Mucosa of gallbladder (tissue), 1 donor: ENCODE results near the gene MOGAT2. TPM values are rescaled to one million over a fixed set of nuclear protein-coding genes. Genes with fewer than 3 reads are reported as not detected.
"Not testable (repeated sequence)": the region's sequence is repeated elsewhere in the genome, so short reads cannot be mapped to it uniquely, and the experiment has no call there.

Source experiments
- DNase-seq: peaks from one replicate; pipeline ENCODE4 v3.0.0-alpha.2; 2020; ENCODE audit warnings: low spot score
- total RNA-seq: library from RNA; stranded (reverse); gene quantifications from one replicate; pipeline ENCODE4 v1.2.1, GENCODE V29; 2021
- donor health status: DM: no; HTN: no; CAD: no.

Gene MOGAT2
- total RNA-seq, 1 donor from 2014 or later = 1.4 TPM

GRCh38 chr11:75719340-75720239, 2.0 kb downstream of the MOGAT2 start:
- no peak for DNase-seq

DNA sequence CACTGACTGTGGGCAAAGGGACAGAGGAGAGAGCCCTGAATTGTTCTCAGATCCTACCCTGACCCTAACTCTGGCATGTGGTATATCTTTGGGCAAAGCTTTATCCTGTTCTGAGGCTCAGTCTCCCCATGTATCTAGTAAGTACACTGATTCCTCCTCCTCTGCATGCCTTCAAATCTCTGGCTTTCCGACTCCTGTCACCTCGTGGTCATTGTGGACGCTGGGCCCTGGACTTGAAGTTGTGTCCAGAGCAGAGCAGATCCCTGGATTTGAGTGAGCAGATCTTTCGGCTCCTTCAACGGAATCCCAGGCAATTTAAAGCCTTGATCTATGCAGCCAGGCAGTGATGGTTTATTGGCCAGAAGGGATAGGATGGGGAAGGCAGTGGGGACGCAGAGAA, 3.0 kb downstream of the MOGAT2 start:
- no peak for DNase-seq

DNA sequence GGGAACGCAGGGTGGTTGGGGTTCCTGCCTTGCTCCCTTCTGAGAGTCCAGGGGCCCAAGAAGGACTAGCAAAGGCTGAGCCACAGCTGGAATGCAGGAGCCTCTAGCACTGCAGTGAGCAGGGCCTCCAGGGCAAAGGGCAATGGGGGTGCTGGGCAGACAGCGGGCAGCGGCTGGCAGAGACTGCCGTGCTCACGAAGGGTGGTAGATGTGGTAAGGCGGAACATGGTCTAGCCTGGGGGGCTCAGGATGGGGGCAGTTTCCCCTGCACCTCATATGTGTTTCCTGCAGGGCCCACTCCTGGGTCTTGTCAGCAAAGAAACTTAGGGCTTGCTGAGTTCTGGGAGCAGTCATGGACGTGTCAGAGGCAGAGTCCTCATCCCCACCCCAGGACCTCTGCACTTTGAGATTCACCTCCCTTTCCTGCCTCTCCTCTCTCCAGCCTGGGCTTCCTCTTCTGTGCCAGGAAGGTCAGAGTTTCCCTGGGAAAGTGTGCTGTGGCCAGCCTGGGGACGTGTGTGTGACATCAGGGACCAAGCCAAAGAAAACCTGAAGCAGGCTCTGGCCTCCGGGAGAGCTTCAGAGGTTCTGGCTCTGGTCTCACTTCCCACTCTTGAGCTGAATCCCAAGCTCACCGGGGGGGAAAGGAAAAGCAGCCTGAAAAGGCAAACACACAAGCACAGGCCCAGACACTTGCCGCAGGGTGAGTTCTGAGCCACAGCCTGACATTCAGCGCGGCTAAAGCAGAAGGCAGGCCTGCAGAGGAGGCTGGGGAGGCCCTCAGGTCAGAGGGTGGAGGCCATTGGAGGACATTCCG, 4.4 kb downstream of the MOGAT2 start:
- DNase-seq = no peak

GRCh38 chr11:75722669-75723042, 5.0 kb downstream of the MOGAT2 start:
- no peak for DNase-seq

- no peak for DNase-seq
Measured at GRCh38 chr11:75725547-75726320, 8.1 kb downstream of the MOGAT2 start.

- DNase-seq = no peak
Measured at GRCh38 chr11:75728992-75729391, 11.4 kb downstream of the MOGAT2 start.

GRCh38 chr11:75731095-75731494, 13.5 kb downstream of the MOGAT2 start:
- no peak for DNase-seq

DNA sequence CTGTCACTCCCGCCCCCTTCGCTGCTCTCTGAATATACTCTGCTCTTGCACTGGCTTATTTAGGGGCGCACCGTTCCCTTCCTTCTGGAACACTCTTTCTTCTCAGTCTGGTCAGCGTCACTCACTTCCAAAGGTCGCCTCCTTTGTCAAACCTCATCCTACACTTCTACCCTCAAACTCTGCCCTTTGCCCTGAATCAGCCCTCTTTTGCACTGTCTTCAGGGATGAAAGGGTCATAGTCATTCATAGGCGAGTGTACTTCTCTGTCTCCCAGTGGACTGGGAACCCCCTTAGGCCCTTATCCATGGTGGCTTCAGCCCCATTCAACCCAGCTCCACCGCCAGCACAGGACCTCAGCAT, 15.4 kb downstream of the MOGAT2 start:
- DNase-seq = no peak

DNA sequence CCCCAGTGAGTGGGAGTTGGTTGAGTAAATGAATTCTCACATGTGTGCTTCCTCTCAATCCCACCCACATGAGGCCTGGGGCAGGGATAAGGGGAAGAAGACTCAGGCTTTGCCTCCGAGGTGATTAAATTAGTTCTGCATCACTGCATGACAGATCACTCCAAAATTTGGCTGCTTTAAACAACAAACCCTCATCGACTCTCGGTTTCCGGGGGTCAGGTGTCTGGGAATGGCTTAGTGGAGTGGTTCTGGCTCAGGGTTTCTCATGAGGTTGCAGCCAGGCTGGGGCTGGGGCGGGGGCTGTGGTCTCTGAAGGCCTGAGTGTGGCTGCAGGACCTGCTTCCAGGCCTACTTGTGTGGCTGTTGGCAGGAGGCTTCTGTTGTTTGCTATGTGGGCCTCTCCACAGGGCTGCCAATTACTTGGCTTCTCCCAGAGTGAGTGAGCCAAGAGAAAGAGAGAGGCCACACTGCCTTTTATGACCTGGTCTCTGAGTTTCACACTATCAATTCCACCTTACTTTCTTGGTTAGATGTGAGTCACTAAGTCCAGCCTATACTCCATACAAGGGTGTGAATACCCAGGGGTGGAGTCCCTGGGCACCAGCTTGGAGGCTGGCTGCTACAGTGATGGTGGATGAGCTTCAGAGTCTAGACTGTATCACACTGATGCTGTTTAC, 15.9 kb downstream of the MOGAT2 start:
- DNase-seq = no peak

DNA sequence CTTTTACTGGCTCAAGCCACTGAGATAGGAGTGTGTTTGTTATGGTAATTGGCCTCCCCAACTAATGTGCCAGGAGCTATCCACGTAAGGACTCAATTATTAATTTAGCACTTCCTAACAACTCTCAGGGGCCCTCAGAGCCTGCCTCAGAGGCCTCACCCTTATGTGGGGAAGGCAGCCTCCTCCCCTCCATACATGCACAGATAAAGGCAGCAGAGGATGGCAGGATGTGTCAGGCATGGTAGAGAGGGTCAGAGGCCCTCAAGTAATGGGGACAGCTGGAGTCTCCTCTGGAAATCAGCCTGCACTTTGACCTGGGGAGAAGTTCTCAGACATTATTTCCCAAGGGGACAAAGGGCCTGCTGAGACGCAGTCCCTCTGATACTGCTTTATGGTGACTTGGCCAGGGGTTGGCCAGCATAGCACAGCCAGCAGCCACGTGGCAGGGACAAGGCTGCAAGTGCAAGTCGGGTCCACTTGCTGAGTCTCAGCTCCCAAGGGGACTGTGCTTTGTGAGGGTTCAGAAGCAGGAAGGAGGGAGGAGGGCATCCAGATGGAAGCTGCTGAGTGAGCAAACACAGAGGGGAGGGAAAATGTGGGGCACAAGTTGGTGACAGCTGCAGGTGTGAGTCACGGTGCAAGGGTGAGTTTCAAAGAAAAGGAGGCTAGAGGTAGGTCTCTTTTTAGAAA, 17.0 kb downstream of the MOGAT2 start:
- peak; percentile 68 for DNase-seq

DNA sequence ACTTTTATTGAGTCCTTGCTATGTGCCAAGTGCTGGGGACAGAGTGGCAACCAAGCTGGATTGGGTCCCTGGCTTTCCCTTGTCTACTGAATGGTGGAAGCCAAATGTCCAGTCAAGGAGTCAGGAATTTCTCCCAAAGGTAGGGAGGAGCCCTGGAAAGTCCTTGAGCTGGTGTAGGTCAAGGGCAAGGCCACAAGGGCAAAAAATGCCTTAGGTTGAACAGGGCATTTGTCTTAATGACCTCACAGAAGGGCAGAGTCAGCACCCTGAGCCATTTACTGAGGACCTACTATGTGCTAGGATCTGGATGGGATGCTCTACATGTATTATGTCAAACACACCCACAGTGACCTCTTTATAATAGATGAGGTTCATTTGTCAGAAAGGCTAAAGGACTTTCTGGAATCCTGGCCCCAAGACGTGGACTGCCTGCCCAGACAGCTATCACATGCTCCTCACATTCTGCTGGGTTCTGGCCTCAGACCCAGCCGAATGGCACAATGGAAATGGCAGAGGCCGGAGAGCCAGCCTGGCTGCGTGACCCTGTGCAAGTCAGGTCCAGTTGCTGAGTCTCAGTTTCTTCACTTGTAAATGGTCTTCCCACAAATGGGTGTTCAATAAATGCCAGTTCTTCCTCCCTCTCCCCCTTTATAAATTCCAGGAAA, 17.7 kb downstream of the MOGAT2 start:
- no peak for DNase-seq

GRCh38 chr11:75737314-75737713, 19.7 kb downstream of the MOGAT2 start:
- no peak for DNase-seq

DNA sequence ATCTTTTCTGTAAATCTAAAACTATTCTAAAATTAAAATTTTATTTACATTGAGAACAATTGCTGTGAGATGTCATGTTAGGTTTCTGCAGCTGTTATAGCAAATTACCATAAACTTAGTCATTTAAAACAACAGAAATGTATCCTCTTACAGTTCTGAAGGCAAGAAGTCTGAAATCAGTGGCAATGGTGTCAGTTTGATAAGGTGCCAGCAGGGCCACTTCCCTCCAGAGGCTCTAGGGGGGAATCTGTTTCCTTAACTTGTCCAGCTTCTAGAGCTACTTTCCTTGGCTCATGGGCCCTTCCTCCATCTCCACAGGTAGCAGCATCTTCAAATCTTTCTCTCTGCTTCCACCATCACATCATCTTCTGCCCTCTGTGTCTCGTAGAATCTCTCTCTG, 23.0 kb downstream of the MOGAT2 start:
- no peak for DNase-seq

GRCh38 chr11:75743159-75743558, 25.5 kb downstream of the MOGAT2 start:
- DNase-seq = not testable (repeated sequence)

GRCh38 chr11:75743711-75744563, 26.3 kb downstream of the MOGAT2 start:
- peak; percentile 34 for DNase-seq

GRCh38 chr11:75745807-75746206, 28.2 kb downstream of the MOGAT2 start:
- DNase-seq = no peak

DNA sequence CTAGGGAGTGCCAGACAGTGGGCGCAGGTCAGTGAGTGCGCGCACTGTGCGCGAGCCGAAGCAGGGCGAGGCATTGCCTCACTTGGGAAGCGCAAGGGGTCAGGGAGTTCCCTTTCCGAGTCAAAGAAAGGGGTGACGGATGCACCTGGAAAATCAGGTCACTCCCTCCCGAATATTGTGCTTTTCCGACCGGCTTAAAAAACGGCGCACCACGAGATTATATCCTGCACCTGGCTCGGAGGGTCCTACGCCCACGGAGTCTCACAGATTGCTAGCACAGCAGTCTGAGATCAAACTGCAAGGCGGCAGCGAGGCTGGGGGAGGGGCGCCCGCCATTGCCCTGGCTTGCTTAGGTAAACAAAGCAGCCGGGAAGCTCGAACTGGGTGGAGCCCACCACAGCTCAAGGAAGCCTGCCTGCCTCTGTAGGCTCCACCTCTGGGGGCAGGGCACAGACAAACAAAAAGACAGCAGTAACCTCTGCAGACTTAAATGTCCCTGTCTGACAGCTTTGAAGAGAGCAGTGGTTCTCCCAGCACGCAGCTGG, 31.2 kb downstream of the MOGAT2 start:
- DNase-seq = not testable (repeated sequence)

DNA sequence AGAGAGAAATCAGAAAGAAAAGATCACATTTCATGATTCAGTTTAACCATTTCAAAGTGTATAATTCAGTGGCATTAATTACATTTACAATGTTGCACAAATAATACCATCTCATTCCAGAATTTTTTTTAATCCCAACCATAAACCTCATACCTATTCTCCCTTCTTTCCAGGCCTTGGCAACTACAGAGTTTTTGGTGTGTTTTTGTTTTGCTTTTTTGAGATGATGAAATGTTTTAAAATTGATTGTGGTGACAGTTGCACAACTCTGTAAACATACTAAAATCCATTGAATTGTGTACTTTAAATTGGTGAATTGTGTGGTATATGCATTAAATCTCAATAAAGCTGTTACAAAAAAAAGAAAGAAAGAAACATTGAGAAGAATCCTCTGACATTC, 37.3 kb downstream of the MOGAT2 start:
- not testable (repeated sequence) for DNase-seq

GRCh38 chr11:75757651-75758050, 40.0 kb downstream of the MOGAT2 start:
- DNase-seq = no peak
